KMS-11 (cell line): ENCODE data around the gene HES2.
"Not testable (repeated sequence)": the region's sequence is repeated elsewhere in the genome, so short reads cannot be mapped to it uniquely, and the experiment has no call there.

Source experiments
- H2AFZ ChIP-seq: fragments of 200-600 bp; sonication (generic); 2 replicates; pipeline ENCODE4 v1.6.1; 2016; ENCODE audit warnings: antibody characterized with exemption, mixed run types, low read depth
- H3K27ac ChIP-seq: fragments of 200-600 bp; sonication (generic); 2 replicates; pipeline ENCODE4 v1.6.1; 2016; ENCODE audit warnings: mild to moderate bottlenecking, mixed run types
- H3K27me3 ChIP-seq: fragments of 200-600 bp; sonication (generic); 2 replicates; pipeline ENCODE4 v1.6.1; 2017; ENCODE audit warnings: mild to moderate bottlenecking, low read depth, mixed run types, moderate library complexity; ENCODE audit not compliant: insufficient read depth
- H3K36me3 ChIP-seq: fragments of 200-600 bp; sonication (generic); 2 replicates; pipeline ENCODE4 v1.6.1; 2017; ENCODE audit warnings: mild to moderate bottlenecking, mixed run types; ENCODE audit not compliant: insufficient read depth
- H3K4me1 ChIP-seq: fragments of 200-600 bp; sonication (generic); 2 replicates; pipeline ENCODE4 v1.6.1; 2016; ENCODE audit warnings: mild to moderate bottlenecking, low read depth, mixed run types; ENCODE audit not compliant: poor library complexity, severe bottlenecking
- H3K4me2 ChIP-seq: fragments of 200-600 bp; sonication (generic); 2 replicates; pipeline ENCODE4 v1.7.0; 2016; ENCODE audit warnings: mild to moderate bottlenecking, mixed run types
- H3K4me3 ChIP-seq: fragments of 200-600 bp; sonication (generic); IDR thresholded peaks from 2 replicates; pipeline ENCODE4 v1.6.1; 2017; ENCODE audit warnings: low read depth, low read length, mixed read lengths; ENCODE audit not compliant: insufficient read depth
- H3K79me2 ChIP-seq: fragments of 200-600 bp; sonication (generic); 2 replicates; pipeline ENCODE4 v1.6.1; 2016; ENCODE audit warnings: low read depth, mixed run types; ENCODE audit not compliant: insufficient read depth
- H3K9ac ChIP-seq: fragments of 200-600 bp; sonication (generic); 2 replicates; pipeline ENCODE4 v1.6.1; 2016; ENCODE audit warnings: mild to moderate bottlenecking, mixed run types
- H4K20me1 ChIP-seq: fragments of 200-600 bp; sonication (generic); 2 replicates; pipeline ENCODE4 v1.6.1; 2016; ENCODE audit warnings: mild to moderate bottlenecking, mixed run types; ENCODE audit not compliant: insufficient read depth
- CTCF ChIP-seq: fragments of 200-600 bp; sonication (generic); conservative IDR thresholded peaks from 2 replicates; pipeline ENCODE4 v1.6.1; 2017; ENCODE audit warnings: low read depth, mild to moderate bottlenecking, antibody characterized with exemption, low read length, moderate library complexity, mixed read lengths

Gene HES2

DNA sequence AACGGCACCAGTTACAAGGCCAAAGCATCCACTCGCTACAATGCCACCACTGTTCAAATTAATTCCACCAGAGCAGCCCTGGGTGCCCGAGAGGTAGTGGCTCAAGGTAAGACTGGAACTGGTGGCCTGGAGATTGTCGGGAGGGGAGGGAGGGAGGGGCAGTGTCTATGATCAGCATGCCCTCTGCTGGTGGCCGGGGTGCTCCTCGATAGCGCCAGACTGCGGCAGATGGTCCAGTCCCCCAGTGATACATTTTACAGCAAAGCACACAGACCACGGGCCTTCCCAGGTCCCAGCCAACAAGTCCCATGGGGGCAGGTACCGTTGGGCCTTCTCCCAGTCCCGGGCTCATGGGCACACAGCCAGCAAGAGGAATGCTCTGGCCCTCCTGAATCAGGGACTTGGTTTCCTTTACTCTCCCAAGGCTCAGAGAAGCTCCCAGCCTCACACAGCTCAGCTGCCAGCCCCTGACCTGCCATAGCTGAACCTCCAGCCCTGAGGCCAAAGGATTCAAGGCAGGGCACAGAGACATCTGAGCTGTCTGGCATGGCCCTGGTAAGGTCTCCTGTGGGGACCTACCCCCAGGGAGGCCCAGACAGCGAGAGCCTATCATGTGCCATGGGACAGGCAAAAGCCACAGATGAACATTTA is 41.5 kb downstream of the HES2 start:
- peaks cover 40% of the 10 kb centered on the region for H3K79me2 ChIP-seq
- no peak overlapping the region for H2AFZ ChIP-seq
- H3K9ac ChIP-seq: no peak overlapping the region
- H3K27ac ChIP-seq: no peak overlapping the region
- H4K20me1 ChIP-seq: no peaks in the 10 kb centered on the region
- no peaks in the 10 kb centered on the region for H3K36me3 ChIP-seq
- H3K27me3 ChIP-seq: no peaks in the 10 kb centered on the region
- H3K4me2 ChIP-seq: no peak overlapping the region
- peaks cover 11% of the 10 kb centered on the region for H3K4me1 ChIP-seq
- H3K4me3 ChIP-seq: no peak overlapping the region
- TF ChIP-seq CTCF: no peak

- peak overlapping the region; percentile 34; the same call in 1 of the 2 replicates for H3K4me2 ChIP-seq
- TF ChIP-seq CTCF: no peak
- no peaks in the 10 kb centered on the region for H3K36me3 ChIP-seq
- H3K79me2 ChIP-seq: peaks cover 26% of the 10 kb centered on the region
- H3K27ac ChIP-seq: no peak overlapping the region
- H2AFZ ChIP-seq: no peak overlapping the region
- H3K4me3 ChIP-seq: no peak overlapping the region
- no peak overlapping the region for H3K9ac ChIP-seq
- H4K20me1 ChIP-seq: peaks cover 3% of the 10 kb centered on the region; the same call in 1 of the 2 replicates
- peaks cover 31% of the 10 kb centered on the region for H3K4me1 ChIP-seq
- no peaks in the 10 kb centered on the region for H3K27me3 ChIP-seq
Observed at GRCh38 chr1:6373961-6374720, 45.6 kb downstream of the HES2 start.

DNA sequence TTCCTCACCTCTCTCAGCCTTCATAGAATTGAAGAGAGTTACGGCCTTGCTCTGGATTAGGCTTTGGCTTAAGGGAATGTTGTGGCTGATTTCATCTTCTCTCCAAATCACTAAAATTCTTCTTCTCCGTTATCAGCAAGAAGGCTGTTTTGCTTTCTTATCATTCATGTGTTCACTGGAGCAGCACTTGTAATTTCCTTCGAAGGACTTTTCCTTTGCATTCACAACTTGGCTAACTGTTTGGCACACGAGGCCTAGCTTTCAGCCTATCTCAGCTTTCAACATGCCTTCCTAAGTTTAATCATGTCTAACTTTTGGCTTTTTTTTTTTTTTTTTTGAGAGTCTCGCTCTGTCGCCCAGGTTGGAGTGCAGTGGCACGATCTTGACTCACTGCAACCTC is 47.5 kb downstream of the HES2 start:
- not testable (repeated sequence) for H2AFZ ChIP-seq, H3K36me3 ChIP-seq, H3K27me3 ChIP-seq, H4K20me1 ChIP-seq, H3K4me3 ChIP-seq, H3K27ac ChIP-seq, H3K9ac ChIP-seq, H3K4me2 ChIP-seq
- Histone ChIP-seq H3K79me2 (peaks cover 24% of the 10 kb centered on the region), H3K4me1 (peaks cover 39% of the 10 kb centered on the region)

GRCh38 chr1:6370006-6370405 is 49.7 kb downstream of the HES2 start:
- H3K4me2 ChIP-seq: no peak overlapping the region
- H3K4me3 ChIP-seq: no peak overlapping the region
- H3K4me1 ChIP-seq: peaks cover 39% of the 10 kb centered on the region
- H3K79me2 ChIP-seq: peaks cover 19% of the 10 kb centered on the region
- H3K36me3 ChIP-seq: no peaks in the 10 kb centered on the region
- no peak for TF ChIP-seq CTCF
- H4K20me1 ChIP-seq: peaks cover 3% of the 10 kb centered on the region; the same call in 1 of the 2 replicates
- H3K27ac ChIP-seq: no peak overlapping the region
- no peak overlapping the region for H2AFZ ChIP-seq
- no peaks in the 10 kb centered on the region for H3K27me3 ChIP-seq
- no peak overlapping the region for H3K9ac ChIP-seq
